ENCODE results near the gene VKORC1. TPM values are rescaled to one million over a fixed set of nuclear protein-coding genes. Genes with fewer than 3 reads are reported as not detected.

VKORC1 gene
- total RNA-seq, 2 donors from 2014 or later = 30.6 to 31.7 TPM

DNA sequence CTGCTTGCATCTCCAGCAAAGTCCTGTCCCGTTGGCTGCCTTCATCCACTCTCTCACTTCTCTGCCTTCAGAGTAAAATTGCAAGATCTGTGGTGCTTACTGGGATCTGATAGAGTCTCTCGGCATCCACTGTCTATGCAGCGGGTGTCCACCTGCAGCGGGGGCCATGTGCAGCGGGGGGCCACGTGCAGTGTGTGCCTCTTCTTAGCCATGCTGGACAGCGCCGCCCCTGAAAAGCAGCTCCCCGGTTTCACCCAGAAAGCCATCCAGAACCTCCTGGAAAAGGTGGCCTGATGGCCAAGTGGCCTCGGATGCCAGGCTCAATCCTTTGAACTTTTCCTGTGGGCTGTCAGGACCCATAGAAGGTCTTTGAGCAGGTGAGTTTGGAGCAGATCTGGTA lies 51.7 kb downstream of the VKORC1 start:
- H3K27ac Mint-ChIP-seq = no peak overlapping the region
- H3K27me3 Mint-ChIP-seq = no peaks in the 10 kb centered on the region
- ATAC-seq = no peak
- no peaks in the 10 kb centered on the region for H3K9me3 ChIP-seq (ENCODE audit: control insufficient read depth, low read length, poor library complexity, severe bottlenecking)
- H3K4me3 Mint-ChIP-seq = no peak overlapping the region
- no peak for DNase-seq
- H3K36me3 Mint-ChIP-seq (ENCODE audit: low read depth) = peaks cover 3% of the 10 kb centered on the region
- peaks cover 3% of the 10 kb centered on the region for H3K4me1 Mint-ChIP-seq

Other genes with a start within 250 kb of the VKORC1 start
- gene BCL7C, start 200.7 kb downstream of the VKORC1 start, total RNA-seq = 10 to 100 TPM; 22.5 to 22.8 TPM
- gene CTF1, start 198.2 kb downstream of the VKORC1 start, total RNA-seq = under 1 TPM in 1 of 2 donors, not detected in 1; 0.26 TPM
- gene FBXL19, start 171.2 kb downstream of the VKORC1 start, total RNA-seq = 10 to 100 TPM; 12.6 to 13.2 TPM
- gene ORAI3, start 145.7 kb downstream of the VKORC1 start, total RNA-seq = 1 to 10 TPM; 6.4 to 7.5 TPM
- gene SETD1A, start 137.0 kb downstream of the VKORC1 start, total RNA-seq = 10 to 100 TPM; 31.3 to 45.5 TPM
- gene HSD3B7, start 109.6 kb downstream of the VKORC1 start, total RNA-seq = under 1 TPM; 0.21 to 0.60 TPM
- gene STX1B, start 84.2 kb downstream of the VKORC1 start, total RNA-seq = under 1 TPM; 0.27 to 0.47 TPM
- gene STX4, start 61.2 kb downstream of the VKORC1 start, total RNA-seq = 10 to 100 TPM; 72.0 to 72.1 TPM
- gene ZNF668, start 20.6 kb downstream of the VKORC1 start, total RNA-seq = 10 to 100 TPM in 1 of 2 donors, 1 to 10 TPM in 1; 9.6 to 12.1 TPM
- 10 to 100 TPM; 17.0 to 21.7 TPM for gene ZNF646, start 20.4 kb downstream of the VKORC1 start, total RNA-seq
- gene PRSS53, start 5.9 kb downstream of the VKORC1 start, total RNA-seq = 1 to 10 TPM; 3.2 to 4.4 TPM
- 1 to 10 TPM; 8.5 to 9.9 TPM for gene BCKDK, start 13.6 kb upstream of the VKORC1 start, total RNA-seq
- gene KAT8, start 22.9 kb upstream of the VKORC1 start, total RNA-seq = 10 to 100 TPM; 86.7 to 97.6 TPM
- not detected for gene PRSS8, start 40.9 kb upstream of the VKORC1 start, total RNA-seq
- under 1 TPM; 0.10 to 0.47 TPM for gene PRSS36, start 55.3 kb upstream of the VKORC1 start, total RNA-seq
- gene FUS, start 85.3 kb upstream of the VKORC1 start, total RNA-seq = 100 to 1,000 TPM; 910 to 947 TPM
- gene PYCARD, start 108.0 kb upstream of the VKORC1 start, total RNA-seq = 10 to 100 TPM; 17.9 to 22.1 TPM
- gene TRIM72, start 119.3 kb upstream of the VKORC1 start, total RNA-seq = under 1 TPM; 0.08 to 0.17 TPM
- not detected for gene PYDC1, start 122.3 kb upstream of the VKORC1 start, total RNA-seq
- gene ITGAM, start 165.2 kb upstream of the VKORC1 start, total RNA-seq = 10 to 100 TPM in 1 of 2 donors, 1 to 10 TPM in 1; 7.3 to 12.5 TPM

Measured in T-helper 17 cell (primary cell).